ENCODE measurements around the gene EZH1.
A peak's percentile ranks its signal among the peaks of the same experiment; 100 is the strongest.

EZH1 gene

DNA sequence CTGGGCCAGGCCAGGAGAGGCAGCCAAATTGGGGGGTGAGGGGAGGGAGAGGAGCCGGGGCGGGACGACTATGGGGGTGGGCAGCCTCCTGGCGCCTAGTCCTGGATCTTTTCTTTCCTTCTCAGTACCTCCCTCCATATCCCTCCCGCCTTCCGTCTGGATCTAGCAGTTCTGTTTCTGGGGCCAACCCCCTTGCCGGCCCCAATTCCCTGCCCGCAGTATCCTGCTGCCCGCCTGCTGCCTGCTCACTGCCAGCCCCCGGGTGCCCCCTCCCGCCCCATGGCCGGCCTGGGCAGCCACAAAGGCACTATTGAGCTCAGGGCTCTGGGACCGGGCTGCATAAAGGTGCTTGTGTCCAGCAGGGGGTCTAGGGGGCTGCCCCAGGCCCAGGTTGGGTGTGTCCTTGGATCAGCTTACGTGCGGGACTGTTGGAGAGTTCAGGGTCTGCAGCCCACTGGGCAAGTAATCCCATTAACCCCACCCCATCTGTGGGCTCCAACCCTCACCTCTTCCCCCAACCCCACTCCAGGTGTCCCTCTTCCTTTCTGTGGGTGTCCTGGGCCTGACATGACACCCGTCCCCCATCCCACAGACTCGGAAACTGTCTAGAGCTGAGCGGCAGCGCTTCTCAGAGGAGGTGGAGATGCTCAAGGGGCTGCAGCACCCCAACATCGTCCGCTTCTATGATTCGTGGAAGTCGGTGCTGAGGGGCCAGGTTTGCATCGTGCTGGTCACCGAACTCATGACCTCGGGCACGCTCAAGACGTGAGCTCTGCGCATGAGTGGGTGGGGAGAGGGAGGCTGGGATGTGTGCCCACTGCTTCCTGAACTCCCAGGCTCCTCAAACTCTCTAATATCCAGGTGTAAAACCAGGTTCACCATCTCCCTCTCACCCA, 37.6 kb upstream of the EZH1 start:
- H3K4me1 ChIP-seq (ENCODE audit: insufficient read depth, poor library complexity, severe bottlenecking), result peaks cover 14% of the 10 kb centered on the region
- no peaks in the 10 kb centered on the region for H3K27me3 ChIP-seq (ENCODE audit: insufficient read depth, poor library complexity, severe bottlenecking)
- DNase-seq (ENCODE audit: low spot score), result no peak
- peaks cover 18% of the 10 kb centered on the region for H3K36me3 ChIP-seq (ENCODE audit: low read depth)
- no peak for ATAC-seq (ENCODE audit: low read depth)
- H3K27ac ChIP-seq (ENCODE audit: poor library complexity, severe bottlenecking), result peak overlapping the region; percentile 84
- H3K9me3 ChIP-seq (ENCODE audit: severe bottlenecking), result no peaks in the 10 kb centered on the region
- no peak overlapping the region for H3K4me3 ChIP-seq (ENCODE audit: severe bottlenecking)
- no peak for TF ChIP-seq CTCF (IDR thresholded peaks at IDR 0.05; ENCODE audit: poor library complexity, severe bottlenecking)

- peaks cover 14% of the 10 kb centered on the region for H3K4me1 ChIP-seq (ENCODE audit: insufficient read depth, poor library complexity, severe bottlenecking)
- no peaks in the 10 kb centered on the region for H3K27me3 ChIP-seq (ENCODE audit: insufficient read depth, poor library complexity, severe bottlenecking)
- peak overlapping the region; percentile 84 for H3K27ac ChIP-seq (ENCODE audit: poor library complexity, severe bottlenecking)
Measured at GRCh38 chr17:42781639-42782165, 36.9 kb upstream of the EZH1 start.

GRCh38 chr17:42780851-42781638, 36.2 kb upstream of the EZH1 start:
- peaks cover 32% of the 10 kb centered on the region for H3K36me3 ChIP-seq (ENCODE audit: low read depth)
- H3K9me3 ChIP-seq (ENCODE audit: severe bottlenecking), result no peaks in the 10 kb centered on the region
- ATAC-seq (ENCODE audit: low read depth), result no peak
- H3K27ac ChIP-seq (ENCODE audit: poor library complexity, severe bottlenecking), result peak overlapping the region; percentile 84
- peaks cover 14% of the 10 kb centered on the region for H3K4me1 ChIP-seq (ENCODE audit: insufficient read depth, poor library complexity, severe bottlenecking)
- DNase-seq (ENCODE audit: low spot score), result no peak
- H3K4me3 ChIP-seq (ENCODE audit: severe bottlenecking), result no peak overlapping the region
- H3K27me3 ChIP-seq (ENCODE audit: insufficient read depth, poor library complexity, severe bottlenecking), result no peaks in the 10 kb centered on the region
- no peak for TF ChIP-seq CTCF (IDR thresholded peaks at IDR 0.05; ENCODE audit: poor library complexity, severe bottlenecking)

More at GRCh38 chr17:42781639-42782165, 36.9 kb upstream of the EZH1 start:
- Histone ChIP-seq H3K9me3 (ENCODE audit: severe bottlenecking) (no peaks in the 10 kb centered on the region), H3K4me3 (ENCODE audit: severe bottlenecking) (no peak overlapping the region), H3K36me3 (ENCODE audit: low read depth) (peaks cover 25% of the 10 kb centered on the region)
- ATAC-seq (ENCODE audit: low read depth), result no peak
- no peak for TF ChIP-seq CTCF (IDR thresholded peaks at IDR 0.05; ENCODE audit: poor library complexity, severe bottlenecking)
- DNase-seq (ENCODE audit: low spot score), result no peak

- no peak for TF ChIP-seq CTCF (IDR thresholded peaks at IDR 0.05; ENCODE audit: poor library complexity, severe bottlenecking)
Measured at GRCh38 chr17:42779936-42780850, 35.4 kb upstream of the EZH1 start, which contains the start of gene WNK4. TSS of gene WNK4 (plus strand) at chr17:42780610. CDS start at chr17:42780699, 89 bp downstream.

More at GRCh38 chr17:42779936-42780850, 35.4 kb upstream of the EZH1 start, which contains the start of gene WNK4:
- no peak for DNase-seq (ENCODE audit: low spot score)
- H3K27me3 ChIP-seq (ENCODE audit: insufficient read depth, poor library complexity, severe bottlenecking), result no peaks in the 10 kb centered on the region
- peaks cover 14% of the 10 kb centered on the region for H3K4me1 ChIP-seq (ENCODE audit: insufficient read depth, poor library complexity, severe bottlenecking)
- ATAC-seq (ENCODE audit: low read depth), result no peak
- H3K36me3 ChIP-seq (ENCODE audit: low read depth), result peaks cover 40% of the 10 kb centered on the region
- peak within 1 kb of the TSS; percentile 84 for H3K27ac ChIP-seq (ENCODE audit: poor library complexity, severe bottlenecking)
- H3K4me3 ChIP-seq (ENCODE audit: severe bottlenecking), result no peak within 1 kb of the TSS
- no peaks in the 10 kb centered on the region for H3K9me3 ChIP-seq (ENCODE audit: severe bottlenecking)

All from RWPE2 (cell line).